ENCODE data around the gene THRSP.
"Not testable (repeated sequence)": the region's sequence is repeated elsewhere in the genome, so short reads cannot be mapped to it uniquely, and the experiment has no call there.

Gene THRSP, protein sequence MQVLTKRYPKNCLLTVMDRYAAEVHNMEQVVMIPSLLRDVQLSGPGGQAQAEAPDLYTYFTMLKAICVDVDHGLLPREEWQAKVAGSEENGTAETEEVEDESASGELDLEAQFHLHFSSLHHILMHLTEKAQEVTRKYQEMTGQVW

GRCh38 chr11:78063440-78064181, at the start of gene THRSP:
TSS of gene THRSP (plus strand) at chr11:78063861. CDS start at chr11:78063882, 21 bp downstream.
- no peak for DNase-seq (ENCODE audit: low read depth)

DNA sequence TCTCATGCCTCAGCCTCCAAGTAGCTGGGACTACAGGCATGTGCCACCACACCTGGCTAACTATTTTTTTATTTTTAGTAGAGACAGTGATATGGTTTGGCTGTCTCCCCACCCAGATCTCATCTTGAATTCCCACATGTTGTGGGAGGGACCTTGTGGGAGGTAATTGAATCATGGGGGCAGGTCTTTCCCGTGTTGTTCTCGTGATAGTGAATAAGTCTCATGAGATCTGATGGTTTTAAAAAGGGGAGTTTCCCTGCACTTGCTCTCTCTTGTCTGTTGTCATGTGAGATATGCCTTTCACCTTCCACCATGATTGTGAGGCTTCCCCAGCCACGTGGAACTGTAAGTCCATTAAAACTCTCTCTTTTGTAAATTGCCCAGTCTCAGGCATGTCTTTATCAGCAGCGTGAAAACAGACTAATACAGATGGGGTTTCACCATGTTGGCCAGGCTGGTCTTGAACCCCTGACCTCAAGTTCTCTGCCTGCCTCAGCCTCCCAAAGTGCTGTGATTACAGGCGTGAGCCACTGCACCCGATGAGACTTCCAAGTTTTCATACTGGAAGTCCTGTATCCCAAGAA, 48.6 kb upstream of the THRSP start:
- DNase-seq (ENCODE audit: low read depth), result not testable (repeated sequence)

DNA sequence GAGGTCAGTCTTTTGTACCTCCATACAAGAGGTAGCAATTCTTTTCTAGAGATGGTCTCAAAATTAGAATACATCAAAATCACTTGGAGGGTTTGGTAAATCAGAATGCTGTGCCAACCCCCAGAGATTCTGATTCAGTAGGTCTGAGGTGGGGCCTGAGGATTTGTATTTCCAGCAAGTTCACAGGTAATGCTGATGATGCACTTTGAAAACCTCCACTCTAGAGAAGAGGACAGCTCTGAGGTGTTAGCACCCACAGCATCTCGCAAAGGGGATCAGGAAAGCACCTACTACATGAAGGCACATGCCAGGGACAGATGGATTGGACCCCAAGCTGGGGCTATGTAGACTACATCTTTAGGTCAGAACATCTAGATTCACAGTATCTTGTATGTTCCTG, 47.8 kb upstream of the THRSP start:
- no peak for DNase-seq (ENCODE audit: low read depth)

DNA sequence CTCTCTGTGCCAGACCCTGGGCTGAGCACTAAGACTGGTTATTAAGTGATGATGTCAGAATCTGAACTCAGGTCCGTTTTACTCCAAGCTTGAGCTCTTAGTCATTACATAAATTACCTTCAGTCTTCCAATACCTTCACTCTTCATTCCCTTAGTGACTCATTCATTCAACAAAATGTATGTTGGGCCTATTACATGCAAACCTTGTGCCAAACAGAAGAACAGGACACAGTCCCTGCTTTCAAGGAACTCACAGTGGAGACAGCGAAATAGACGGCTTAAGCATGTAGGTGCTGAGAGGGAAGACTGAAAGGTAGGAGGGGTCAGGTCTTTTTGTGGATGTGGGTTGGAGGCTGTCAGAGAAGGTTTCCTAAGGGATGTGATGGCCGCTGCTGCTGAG, 43.9 kb upstream of the THRSP start:
- DNase-seq (ENCODE audit: low read depth), result no peak

- no peak for DNase-seq (ENCODE audit: low read depth)
Observed at GRCh38 chr11:78020246-78020645, 43.4 kb upstream of the THRSP start.

DNA sequence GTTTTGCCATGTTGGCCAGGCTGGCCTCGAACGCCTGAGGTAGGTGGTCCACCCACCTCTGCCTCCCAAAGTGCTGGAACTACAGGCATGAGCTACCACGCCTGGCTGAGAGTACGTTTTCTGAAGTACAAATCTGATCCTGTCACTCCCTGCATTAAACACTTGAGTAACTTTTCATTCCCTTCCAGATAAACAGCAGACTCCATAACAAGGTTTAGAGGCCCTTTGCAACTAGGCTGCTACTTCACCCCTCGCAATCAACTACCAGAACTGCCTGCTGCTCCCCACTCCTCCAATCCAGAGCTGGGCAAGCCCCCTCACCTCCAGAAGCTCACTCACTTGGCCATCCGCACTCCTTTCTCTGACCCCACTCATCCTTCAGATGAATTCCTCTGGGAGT, 42.0 kb upstream of the THRSP start:
- DNase-seq (ENCODE audit: low read depth), result no peak

DNA sequence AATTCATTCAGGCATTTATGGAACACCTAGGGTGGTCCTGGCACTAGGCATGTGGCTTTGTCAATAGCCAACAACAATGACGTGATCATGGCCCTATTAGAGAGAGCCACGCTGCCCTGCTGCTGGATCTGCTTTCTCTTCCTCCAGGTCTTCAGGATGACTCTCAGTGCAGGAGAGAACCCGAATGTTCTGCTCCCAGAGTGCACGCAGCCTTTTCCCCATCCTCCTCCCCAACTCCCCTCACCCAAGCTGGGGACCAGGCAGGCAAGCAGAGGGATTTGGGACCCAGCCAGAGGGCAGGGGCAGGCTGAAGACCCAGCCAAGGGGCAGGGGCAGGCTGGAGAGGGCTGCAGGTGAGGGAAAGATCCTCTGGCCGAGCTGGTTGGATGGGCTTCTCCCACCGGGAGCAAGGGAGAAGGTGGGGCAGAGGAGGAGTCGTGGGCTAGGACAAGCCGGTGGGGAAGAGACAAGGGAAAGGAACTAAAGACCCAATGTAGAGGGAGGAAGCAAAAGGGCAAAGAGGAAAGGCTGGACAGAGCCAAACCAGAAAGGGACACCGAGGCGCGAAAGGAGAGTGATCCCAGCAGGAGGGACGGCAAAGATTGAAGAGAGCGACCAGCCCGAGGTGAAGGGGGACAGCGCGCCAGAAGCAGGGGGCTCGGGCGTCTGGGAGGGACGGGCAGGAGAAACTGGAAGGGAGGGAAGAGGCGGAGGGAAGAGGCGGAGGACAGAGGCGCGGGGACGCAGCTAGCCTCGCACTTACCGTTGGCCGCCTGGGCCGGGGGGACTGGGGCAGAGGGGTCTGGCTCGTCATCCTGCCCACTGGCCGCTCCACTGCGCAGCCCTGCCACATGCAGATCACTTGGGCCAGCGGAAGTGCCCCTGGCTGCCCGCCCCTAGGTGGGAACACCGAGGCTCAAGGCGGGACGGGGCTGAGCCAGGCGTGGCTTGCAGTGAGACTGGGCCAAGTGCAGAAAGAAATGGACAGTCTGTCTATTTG, 41.0 kb upstream of the THRSP start, which contains the start of gene KCTD14:
KCTD14 (minus strand) TSS at position 880 of the 1,000 bp plus-strand sequence; CDS start at position 853, 27 bp downstream.
- DNase-seq (ENCODE audit: low read depth), result no peak

DNA sequence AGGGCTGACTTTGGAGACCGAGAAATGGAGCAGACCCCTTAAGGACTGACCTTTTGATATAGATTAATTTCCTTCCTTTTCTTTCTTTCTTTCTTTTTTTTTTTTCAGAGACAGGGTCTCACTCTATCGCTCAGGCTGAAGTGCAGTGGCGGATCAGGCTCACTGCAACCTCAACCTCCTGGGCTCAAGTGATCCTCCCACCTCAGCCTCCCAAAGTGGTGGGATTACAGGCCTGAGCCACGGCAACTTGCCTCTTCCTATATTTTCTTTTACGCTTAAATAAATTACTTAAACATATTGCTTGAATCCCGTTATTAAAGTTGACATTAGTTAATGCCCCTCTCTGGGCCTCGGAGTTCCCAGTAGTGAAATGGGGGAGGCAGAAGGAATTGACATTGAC, 40.2 kb upstream of the THRSP start:
- DNase-seq (ENCODE audit: low read depth), result no peak

- DNase-seq (ENCODE audit: low read depth), result no peak
Observed at GRCh38 chr11:78025378-78025777, 38.3 kb upstream of the THRSP start.

DNA sequence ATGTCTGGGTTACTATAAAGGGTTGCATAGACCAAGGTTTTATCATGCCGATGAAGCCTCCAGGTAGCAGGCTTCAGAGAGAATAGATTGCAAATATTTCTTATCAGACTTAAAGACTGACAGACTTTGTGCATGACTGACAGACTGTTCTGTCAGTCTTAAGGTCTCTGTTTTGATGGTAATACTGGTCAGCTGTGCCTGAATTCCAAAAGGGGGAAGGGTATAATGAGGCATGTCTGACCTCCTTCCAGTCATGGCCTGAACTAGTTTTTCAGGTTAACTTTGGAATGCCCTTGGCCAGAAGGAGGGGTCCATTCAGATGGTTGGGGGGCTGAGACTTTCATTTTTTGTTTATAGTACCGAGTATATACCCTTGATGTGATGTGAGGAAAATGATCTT, 35.9 kb upstream of the THRSP start:
- no peak for DNase-seq (ENCODE audit: low read depth)

GRCh38 chr11:78028423-78028822, 35.2 kb upstream of the THRSP start:
- DNase-seq (ENCODE audit: low read depth), result not testable (repeated sequence)

GRCh38 chr11:78030429-78031325, 33.0 kb upstream of the THRSP start:
- no peak for DNase-seq (ENCODE audit: low read depth)

GRCh38 chr11:78031629-78032028, 32.0 kb upstream of the THRSP start:
- DNase-seq (ENCODE audit: low read depth), result no peak

- no peak for DNase-seq (ENCODE audit: low read depth)
Observed at GRCh38 chr11:78032090-78032489, 31.6 kb upstream of the THRSP start.

- no peak for DNase-seq (ENCODE audit: low read depth)
Observed at GRCh38 chr11:78033040-78033439, 30.6 kb upstream of the THRSP start.

- no peak for DNase-seq (ENCODE audit: low read depth)
Observed at GRCh38 chr11:78034623-78035022, 29.0 kb upstream of the THRSP start.

DNA sequence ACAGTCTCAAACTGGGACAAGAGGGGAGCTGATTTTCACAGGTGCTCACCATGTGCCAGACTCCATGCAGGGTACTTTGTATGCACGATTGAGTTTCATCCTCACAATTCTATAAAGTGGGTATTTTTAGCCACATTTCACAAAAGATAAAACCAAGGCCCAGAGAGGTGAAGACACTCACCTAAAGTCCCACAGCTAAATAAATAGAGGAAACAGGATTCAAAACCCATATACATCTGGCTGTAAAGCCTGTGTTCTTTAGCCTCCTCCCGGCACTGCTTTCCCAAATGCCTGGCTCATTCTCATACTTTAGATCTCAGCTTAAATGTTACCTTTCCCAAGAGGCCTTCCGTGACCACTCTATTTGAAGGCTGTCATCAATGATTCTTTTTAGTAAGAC, 27.3 kb upstream of the THRSP start:
- no peak for DNase-seq (ENCODE audit: low read depth)

- DNase-seq (ENCODE audit: low read depth), result no peak
Observed at GRCh38 chr11:78037056-78037455, 26.6 kb upstream of the THRSP start.

- DNase-seq (ENCODE audit: low read depth), result no peak
Observed at GRCh38 chr11:78037825-78038620, 25.6 kb upstream of the THRSP start.

DNA sequence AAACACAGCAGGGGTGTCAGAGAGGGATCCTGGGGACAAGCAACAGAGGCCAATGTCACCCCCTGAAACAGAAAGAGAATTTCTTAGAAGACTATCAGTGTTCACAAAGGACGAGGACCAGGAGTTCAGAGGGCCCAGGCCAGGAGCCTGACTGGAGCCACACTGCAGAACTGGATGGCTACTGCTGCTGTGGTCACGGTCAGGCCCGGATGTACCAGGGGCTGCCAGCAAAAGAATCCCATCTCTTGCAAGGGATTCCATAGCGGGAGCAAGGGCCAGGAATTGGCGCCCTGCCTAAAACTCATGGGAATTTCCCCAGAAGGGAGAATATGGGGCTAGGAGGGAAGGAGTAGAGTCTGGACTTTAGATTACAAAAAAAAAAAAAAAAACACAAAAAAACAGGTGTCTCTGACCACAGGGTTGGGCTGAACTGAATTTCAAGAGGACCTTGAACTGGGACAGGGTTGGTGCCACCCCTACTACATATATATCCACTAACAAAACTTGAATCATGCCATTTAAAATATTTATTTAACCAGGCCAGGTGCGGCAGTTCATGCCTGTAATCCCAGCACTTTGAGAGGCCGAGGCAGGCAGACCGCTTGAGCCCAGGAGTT, 24.9 kb upstream of the THRSP start:
- no peak for DNase-seq (ENCODE audit: low read depth)

All from stimulated activated CD8-positive, alpha-beta memory T cell treated with anti-CD3 and anti-CD28 coated beads, Interleukin-12 subunit alpha, Interleukin-12 subunit beta, amount 100 ng/mL, for 4 hours (primary cell).